Right atrium auricular region (tissue), 2 donors: ENCODE data around the gene SMG6. TPM values are rescaled to one million over a fixed set of nuclear protein-coding genes. Genes with fewer than 3 reads are reported as not detected.

Experiments
- DNase-seq: peaks from one replicate; pipeline ENCODE4 v3.0.0-alpha.2; 2019; ENCODE audit warnings: low spot score
- H3K27ac ChIP-seq, 2 donors: fragments of 200-600 bp; sonication (generic); 1 replicate in 1 of 2; 2 replicates in 1 of 2; pipeline ENCODE4 v1.5.1; 2016 to 2019
- H3K27me3 ChIP-seq, 2 donors: fragments of 200-600 bp; sonication (generic); one replicate each; pipeline versions ENCODE4 v1.5.1 to v1.6.0; 2017 to 2019
- H3K36me3 ChIP-seq: fragments of 200-600 bp; sonication (generic); one replicate; pipeline ENCODE4 v1.5.1; 2016
- H3K4me1 ChIP-seq, 2 donors: fragments of 200-600 bp; sonication (generic); one replicate each; pipeline versions ENCODE4 v1.5.1 to v1.6.0; 2017 to 2019
- H3K4me3 ChIP-seq, 2 donors: fragments of 200-600 bp; sonication (generic); 1 replicate in 1 of 2; 2 replicates in 1 of 2; pipeline ENCODE4 v1.5.1; 2017 to 2019; ENCODE audit warnings: mild to moderate bottlenecking in 1 of 2, moderate library complexity in 1 of 2
- H3K9me3 ChIP-seq, 2 donors: fragments of 200-600 bp; sonication (generic); one replicate each; pipeline ENCODE4 v1.5.1; 2019
- total RNA-seq, 2 donors: library from RNA; depleted of rRNA; stranded (reverse); fragments of >200 nt; gene quantifications; one replicate each; pipeline ENCODE4 v1.1.0, GENCODE V29; 2016
- TF ChIP-seq, protein P1 (sequence below), 2 donors: fragments of 200-600 bp; sonication (generic); IDR thresholded peaks; one replicate each; pipeline ENCODE4 v1.5.1; 2019; ENCODE audit warnings: antibody characterized with exemption in 2 of 2

Gene SMG6
- total RNA-seq, 2 donors from 2014 or later: 18.2 to 29.3 TPM

DNA sequence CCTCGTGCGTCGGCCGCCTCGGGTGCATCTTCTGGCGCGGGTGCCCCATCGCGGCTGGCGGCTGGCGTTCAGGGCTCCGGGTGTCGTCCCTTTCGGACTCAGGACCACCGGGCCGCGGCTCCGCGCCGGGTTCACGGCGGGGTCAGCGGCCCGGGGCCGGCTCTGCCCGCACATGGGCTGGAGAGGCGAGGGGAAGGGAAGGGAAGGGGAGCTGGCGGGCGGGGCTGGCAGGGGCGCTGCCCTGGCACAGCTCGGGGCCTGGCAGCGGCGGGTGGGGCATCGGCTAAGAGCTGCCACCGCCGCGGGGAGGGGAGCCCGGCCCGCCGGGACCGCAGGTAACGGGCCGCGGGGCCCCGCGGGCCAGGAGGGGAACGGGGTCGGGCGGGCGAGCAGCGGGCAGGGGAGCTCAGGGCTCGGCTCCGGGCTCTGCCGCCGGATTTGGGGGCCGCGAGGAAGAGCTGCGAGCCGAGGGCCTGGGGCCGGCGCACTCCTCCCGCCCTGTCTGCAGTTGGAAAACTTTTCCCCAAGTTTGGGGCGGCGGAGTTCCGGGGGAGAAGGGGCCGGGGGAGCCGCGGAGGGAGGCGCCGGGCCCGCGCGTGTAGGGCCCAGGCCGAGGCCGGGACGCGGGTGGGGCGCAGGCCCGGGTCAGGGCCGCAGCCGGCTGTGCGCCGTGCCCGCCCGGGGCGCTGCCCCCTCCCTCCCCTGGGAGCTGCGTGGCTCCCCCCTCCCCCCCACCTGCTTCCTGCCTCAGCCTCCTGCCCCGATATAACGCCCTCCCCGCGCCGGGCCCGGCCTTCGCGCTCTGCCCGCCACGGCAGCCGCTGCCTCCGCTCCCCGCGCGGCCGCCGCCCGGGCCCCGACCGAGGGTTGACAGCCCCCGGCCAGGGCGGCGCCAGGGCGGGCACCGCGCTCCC lies 248.0 kb downstream of the SMG6 start:
- Histone ChIP-seq H3K9me3 (no peaks in the 10 kb centered on the region), H3K27ac (peak overlapping the region; percentile 85), H3K27me3 (peaks cover 0 to 12% of the 10 kb centered on the region in 2 donors), H3K36me3 (peaks cover 7% of the 10 kb centered on the region), H3K4me1 (peaks cover 0 to 80% of the 10 kb centered on the region in 2 donors), H3K4me3 (peak overlapping the region; percentile 49 to 67)
- no peak for DNase-seq
- TF ChIP-seq, protein P1, sequence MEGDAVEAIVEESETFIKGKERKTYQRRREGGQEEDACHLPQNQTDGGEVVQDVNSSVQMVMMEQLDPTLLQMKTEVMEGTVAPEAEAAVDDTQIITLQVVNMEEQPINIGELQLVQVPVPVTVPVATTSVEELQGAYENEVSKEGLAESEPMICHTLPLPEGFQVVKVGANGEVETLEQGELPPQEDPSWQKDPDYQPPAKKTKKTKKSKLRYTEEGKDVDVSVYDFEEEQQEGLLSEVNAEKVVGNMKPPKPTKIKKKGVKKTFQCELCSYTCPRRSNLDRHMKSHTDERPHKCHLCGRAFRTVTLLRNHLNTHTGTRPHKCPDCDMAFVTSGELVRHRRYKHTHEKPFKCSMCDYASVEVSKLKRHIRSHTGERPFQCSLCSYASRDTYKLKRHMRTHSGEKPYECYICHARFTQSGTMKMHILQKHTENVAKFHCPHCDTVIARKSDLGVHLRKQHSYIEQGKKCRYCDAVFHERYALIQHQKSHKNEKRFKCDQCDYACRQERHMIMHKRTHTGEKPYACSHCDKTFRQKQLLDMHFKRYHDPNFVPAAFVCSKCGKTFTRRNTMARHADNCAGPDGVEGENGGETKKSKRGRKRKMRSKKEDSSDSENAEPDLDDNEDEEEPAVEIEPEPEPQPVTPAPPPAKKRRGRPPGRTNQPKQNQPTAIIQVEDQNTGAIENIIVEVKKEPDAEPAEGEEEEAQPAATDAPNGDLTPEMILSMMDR (IDR thresholded peaks at IDR 0.05): no peak

DNA sequence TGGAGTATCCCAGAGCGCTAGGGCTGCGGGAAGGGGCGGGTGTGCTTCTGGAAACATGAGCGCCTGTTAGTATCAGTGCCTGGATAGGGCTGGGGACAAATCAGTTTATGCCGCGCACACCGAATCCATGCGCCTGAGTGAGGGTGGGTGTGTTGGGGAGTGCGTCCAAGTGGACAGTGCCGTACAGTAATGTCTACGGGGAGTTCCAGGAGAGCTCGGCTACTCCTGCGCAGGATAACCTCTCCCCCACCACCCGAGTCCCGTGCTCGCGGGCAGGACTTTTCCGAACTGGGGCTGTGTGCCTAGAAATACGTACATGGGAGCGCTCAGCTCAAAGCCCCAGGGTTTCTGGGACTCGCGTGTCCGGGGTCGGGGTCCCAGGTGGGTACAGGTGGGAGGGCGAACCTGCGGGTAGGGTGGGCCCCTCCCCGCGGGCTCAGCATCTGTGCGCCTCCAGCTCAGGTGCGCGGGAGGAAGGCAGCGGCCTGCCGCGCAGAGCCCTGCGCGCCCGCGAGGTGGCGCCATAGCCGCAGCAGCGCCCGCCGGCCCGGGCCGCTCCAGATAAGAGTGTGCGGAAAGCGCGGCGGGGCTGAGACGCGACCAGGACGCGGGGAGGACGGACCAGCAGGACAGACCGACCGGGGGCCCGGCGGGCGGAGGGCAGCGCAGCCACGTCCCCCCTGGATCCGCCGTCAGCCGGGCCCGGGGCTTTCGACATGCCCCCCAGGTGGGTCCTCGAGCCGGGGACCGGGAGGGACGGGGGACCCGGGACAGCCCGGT lies 248.9 kb downstream of the SMG6 start, which contains the start of gene HIC1:
Gene HIC1 (plus strand): TSS at position 592 of the 780 bp plus-strand sequence. CDS start 1,588 bp downstream, outside the sequence.
- H3K36me3 ChIP-seq: peaks cover 3% of the 10 kb centered on the region
- TF ChIP-seq, protein P1 (IDR thresholded peaks at IDR 0.05): peak; percentile 87 to 100
- peaks cover 0 to 75% of the 10 kb centered on the region in 2 donors for H3K4me1 ChIP-seq
- peak within 1 kb of the TSS; percentile 49 to 67 for H3K4me3 ChIP-seq
- H3K27me3 ChIP-seq: peaks cover 0 to 12% of the 10 kb centered on the region in 2 donors
- H3K27ac ChIP-seq: peak within 1 kb of the TSS; percentile 85
- H3K9me3 ChIP-seq: no peaks in the 10 kb centered on the region
- DNase-seq: no peak

DNA sequence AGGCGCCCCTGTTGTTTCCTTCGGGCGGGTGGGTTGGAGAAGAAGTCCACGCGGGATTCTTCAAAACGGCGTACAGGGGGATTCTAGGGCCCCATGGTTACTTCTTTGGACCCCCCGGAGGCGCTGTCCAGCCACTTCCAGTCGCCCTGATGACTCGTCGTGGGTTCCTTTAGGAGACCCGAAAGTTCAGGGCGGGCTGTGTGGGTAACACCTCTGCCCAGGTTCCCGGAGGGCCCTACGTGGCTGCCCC lies 249.4 kb downstream of the SMG6 start:
- Histone ChIP-seq H3K4me3 (peak overlapping the region; percentile 20 to 67), H3K4me1 (peaks cover 0 to 74% of the 10 kb centered on the region in 2 donors), H3K27me3 (peaks cover 0 to 12% of the 10 kb centered on the region in 2 donors), H3K36me3 (no peaks in the 10 kb centered on the region), H3K9me3 (no peaks in the 10 kb centered on the region), H3K27ac (peak overlapping the region; percentile 38 to 85)
- TF ChIP-seq, protein P1 (IDR thresholded peaks at IDR 0.05): no peak
- DNase-seq: no peak

DNA sequence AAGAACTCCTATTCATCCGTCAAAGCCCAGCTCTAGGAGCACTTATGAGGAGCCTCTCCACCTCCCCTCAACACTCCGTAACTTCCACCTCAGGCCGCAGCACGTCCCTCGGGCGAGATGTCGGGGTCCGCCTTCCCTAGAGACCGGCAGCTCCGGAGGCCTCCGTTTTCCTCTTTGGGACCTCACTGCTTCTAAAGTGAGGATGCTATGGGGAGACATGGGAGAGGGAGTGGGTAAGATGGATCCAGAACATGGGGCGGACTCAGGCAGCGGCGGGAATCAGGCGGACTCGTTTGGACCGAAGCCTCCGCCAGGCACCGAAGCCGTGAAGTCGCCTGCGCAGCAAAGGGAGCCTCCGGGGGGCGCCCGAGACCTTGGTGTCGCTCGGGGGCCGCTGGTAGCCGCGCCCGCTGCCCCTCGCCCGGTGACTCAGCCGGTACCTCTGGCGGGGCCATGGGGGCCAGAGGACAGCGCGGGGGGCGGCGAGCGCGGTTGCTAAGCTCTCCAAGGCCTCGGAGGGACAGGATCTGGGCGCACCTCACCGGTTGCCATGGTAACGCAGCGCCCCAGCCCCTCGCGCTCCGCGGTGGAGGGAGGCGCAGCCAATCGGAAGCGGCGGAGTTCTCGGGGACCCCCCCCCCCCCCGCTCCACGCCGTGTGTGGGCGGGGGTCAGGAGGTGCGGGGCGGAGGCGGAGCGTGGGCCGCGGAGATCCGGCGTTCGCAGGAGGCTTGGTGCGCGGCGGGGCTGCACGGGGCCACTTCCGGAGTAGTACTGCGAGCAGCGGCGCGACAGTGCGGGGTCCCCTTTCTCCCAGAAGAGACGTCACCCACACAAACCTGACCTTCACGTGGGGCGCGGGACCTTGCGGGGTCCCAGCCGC lies 250.0 kb downstream of the SMG6 start:
- Histone ChIP-seq H3K9me3 (no peaks in the 10 kb centered on the region), H3K4me3 (peak overlapping the region; percentile 20 to 67), H3K27ac (peak overlapping the region; percentile 38 to 85), H3K4me1 (peaks cover 0 to 74% of the 10 kb centered on the region in 2 donors), H3K27me3 (peaks cover 0 to 9% of the 10 kb centered on the region in 2 donors), H3K36me3 (no peaks in the 10 kb centered on the region)
- DNase-seq: peak; percentile 85
- TF ChIP-seq, protein P1 (IDR thresholded peaks at IDR 0.05): peak in 1 of 2 donors; percentile 79

DNA sequence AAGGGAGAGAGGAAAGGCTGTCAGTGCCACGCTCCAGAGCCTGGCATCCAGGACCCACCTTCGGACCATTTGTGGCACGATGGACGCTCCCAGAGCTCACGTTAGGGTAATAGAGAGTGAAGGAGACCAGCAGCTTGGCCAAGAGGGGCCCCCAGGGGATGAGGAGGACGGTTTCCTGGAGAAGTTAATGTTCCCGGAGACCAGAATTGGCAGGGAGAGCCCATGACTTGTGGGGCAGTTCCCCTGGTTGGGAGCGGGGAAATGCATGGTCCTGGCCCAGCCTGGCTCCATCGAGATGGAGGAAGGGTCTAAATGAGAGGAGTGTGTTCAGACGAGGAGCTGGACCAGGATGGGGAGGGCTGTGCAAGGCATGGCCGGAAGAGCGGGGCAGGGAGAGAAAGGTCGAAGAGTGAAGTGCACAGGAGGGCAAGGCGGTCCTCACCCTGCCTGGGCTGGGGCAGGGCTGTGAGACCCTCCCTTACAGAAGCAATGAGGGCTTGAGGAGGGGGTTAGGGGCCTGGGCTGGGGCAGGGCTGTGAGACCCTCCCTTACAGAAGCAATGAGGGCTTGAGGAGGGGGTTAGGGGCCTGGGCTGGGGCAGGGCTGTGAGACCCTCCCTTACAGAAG lies 251.5 kb downstream of the SMG6 start:
- Histone ChIP-seq H3K4me3 (no peak overlapping the region), H3K9me3 (no peaks in the 10 kb centered on the region), H3K27ac (no peak overlapping the region), H3K27me3 (peaks cover 0 to 7% of the 10 kb centered on the region in 2 donors), H3K4me1 (peaks cover 0 to 62% of the 10 kb centered on the region in 2 donors), H3K36me3 (no peaks in the 10 kb centered on the region)
- DNase-seq: no peak
- TF ChIP-seq, protein P1 (IDR thresholded peaks at IDR 0.05): no peak
